AG04450 (cell line): ENCODE measurements around the gene MAML3. TPM values are rescaled to one million over a fixed set of nuclear protein-coding genes. Genes with fewer than 3 reads are reported as not detected.

Experiments used
- CTCF ChIA-PET: fragments of 300-600, 350-600 bp; formaldehyde crosslinking; extraction: SDS; loops from one replicate; lab custom pipeline; 2022; ENCODE audit warnings: antibody characterized with exemption, inconsistent platforms; lab: Charles Lee
- POLR2A ChIA-PET: fragments of 350-600 bp; formaldehyde crosslinking; extraction: SDS; loops from one replicate; lab custom pipeline; 2021; ENCODE audit warnings: antibody characterized with exemption, inconsistent platforms; lab: Yijun Ruan, JAX
- DNase-seq: peaks from one replicate; pipeline ENCODE4 v3.0.0-alpha.2; 2011; ENCODE audit warnings: low read depth, low spot score
- H3K27ac ChIP-seq: one replicate; pipeline ENCODE4 v1.5.1; 2012; ENCODE audit warnings: low read depth, low read length, control low read depth
- H3K27me3 ChIP-seq: one replicate; pipeline ENCODE4 v1.6.0; 2012; ENCODE audit warnings: low read length; ENCODE audit not compliant: control insufficient read depth, insufficient read depth
- H3K4me3 ChIP-seq: 2 replicates; pipeline ENCODE4 v1.5.1; 2011; ENCODE audit warnings: mild to moderate bottlenecking, low read depth, low read length, control low read depth
- H3K9me3 ChIP-seq: 2 replicates; pipeline ENCODE4 v1.5.1; 2012; ENCODE audit warnings: low read length; ENCODE audit not compliant: control insufficient read depth, insufficient read depth
- CTCF ChIP-seq: IDR thresholded peaks from 2 replicates; pipeline ENCODE4 v1.5.1; 2011; ENCODE audit warnings: low read depth, low read length, control low read depth, inconsistent platforms
- polyA plus RNA-seq: library from polyadenylated mRNA; depleted of rRNA; stranded (reverse); fragments of >200 nt; gene quantifications from 2 replicates; pipeline ENCODE4 v1.2.3, GENCODE V29; 2011

MAML3 gene
- polyA plus RNA-seq, 1 experiment = 4.1 TPM

- Histone ChIP-seq H3K27me3 (no peaks in the 10 kb centered on the region), H3K27ac (no peak overlapping the region), H3K9me3 (no peaks in the 10 kb centered on the region), H3K4me3 (no peak overlapping the region)
- POLR2A ChIA-PET = no interaction called here
- no peak for DNase-seq
- CTCF ChIA-PET = no interaction called here
- TF ChIP-seq CTCF = no peak
Observed at GRCh38 chr4:139898293-139898692, 255.7 kb downstream of the MAML3 start.

GRCh38 chr4:139896091-139896604 is 257.8 kb downstream of the MAML3 start:
- POLR2A ChIA-PET = no interaction called here
- no peaks in the 10 kb centered on the region for H3K27me3 ChIP-seq
- no peak overlapping the region for H3K4me3 ChIP-seq
- CTCF ChIA-PET = no interaction called here
- no peak for TF ChIP-seq CTCF
- H3K27ac ChIP-seq = no peak overlapping the region
- no peaks in the 10 kb centered on the region for H3K9me3 ChIP-seq
- no peak for DNase-seq

GRCh38 chr4:139893801-139894200 is 260.2 kb downstream of the MAML3 start:
- no peak for DNase-seq
- CTCF ChIA-PET = no interaction called here
- Histone ChIP-seq H3K4me3 (no peak overlapping the region), H3K27ac (no peak overlapping the region), H3K9me3 (no peaks in the 10 kb centered on the region), H3K27me3 (no peaks in the 10 kb centered on the region)
- POLR2A ChIA-PET = no interaction called here
- no peak for TF ChIP-seq CTCF

GRCh38 chr4:139892973-139893736 is 260.8 kb downstream of the MAML3 start:
- TF ChIP-seq CTCF = no peak
- CTCF ChIA-PET = interaction anchor here (0.6 kb wide), 1 partner anchor 271 kb away, joined by 5 read pairs; no protein-coding TSS in a partner anchor
- POLR2A ChIA-PET = interaction anchor here (0.7 kb wide), 1 partner anchor 220 kb away, joined by 4 read pairs; no protein-coding TSS in a partner anchor
- Histone ChIP-seq H3K27me3 (no peaks in the 10 kb centered on the region), H3K9me3 (no peaks in the 10 kb centered on the region), H3K27ac (no peak overlapping the region), H3K4me3 (no peak overlapping the region)
- DNase-seq = no peak

- Histone ChIP-seq H3K9me3 (no peaks in the 10 kb centered on the region), H3K27me3 (no peaks in the 10 kb centered on the region), H3K4me3 (no peak overlapping the region), H3K27ac (no peak overlapping the region)
- no peak for DNase-seq
- TF ChIP-seq CTCF = no peak; the same call in 1 of the 2 replicates
- ChIA-PET POLR2A (interaction anchor here (0.7 kb wide), 1 partner anchor 225 kb away, joined by 3 read pairs; the partner anchor contains the start of gene MGST2), CTCF (no interaction called here)
Observed at GRCh38 chr4:139890816-139891215, 263.2 kb downstream of the MAML3 start.
